Heart right ventricle (tissue), 16 donors: Measurements from ENCODE around the gene ZNF827. TPM values are rescaled to one million over a fixed set of nuclear protein-coding genes. Genes with fewer than 3 reads are reported as not detected.

Experiments
- ATAC-seq, 8 donors: fragments of 200-7000 bp; cut with Tn5 transposase; one replicate each; pipeline ENCODE4 v1.9.1; 2020; ENCODE audit warnings: mild to moderate bottlenecking in 8 of 8, moderate library complexity in 8 of 8, moderate number of reproducible peaks in 1 of 8
- DNase-seq, 2 donors: peaks; one replicate each; pipeline ENCODE4 v3.0.0-alpha.2; 2020
- H3K27ac ChIP-seq, 10 donors: fragments of 200-600 bp; sonication (generic) in 2 of 10; one replicate each; pipeline versions ENCODE4 v1.5.0 to v1.8.0; 2020 to 2022; ENCODE audit warnings: mild to moderate bottlenecking in 3 of 10
- H3K27me3 ChIP-seq, 7 donors: fragments of 200-600 bp; one replicate each; pipeline ENCODE4 v1.8.0; 2021 to 2022; ENCODE audit warnings: mild to moderate bottlenecking in 2 of 7
- H3K36me3 ChIP-seq, 9 donors: fragments of 200-600 bp; sonication (generic) in 1 of 9; one replicate each; pipeline versions ENCODE4 v1.5.0 to v1.8.0; 2020 to 2022; ENCODE audit warnings: mild to moderate bottlenecking in 2 of 9
- H3K4me1 ChIP-seq, 9 donors: fragments of 200-600 bp; sonication (generic) in 1 of 9; one replicate each; pipeline versions ENCODE4 v1.5.0 to v1.8.0; 2020 to 2022; ENCODE audit warnings: mild to moderate bottlenecking in 4 of 9
- H3K4me3 ChIP-seq, 10 donors: fragments of 200-600 bp; sonication (generic) in 2 of 10; one replicate each; pipeline versions ENCODE4 v1.5.0 to v1.8.0; 2020 to 2022; ENCODE audit warnings: mild to moderate bottlenecking in 7 of 10, moderate library complexity in 2 of 10
- H3K9me3 ChIP-seq, 11 donors: fragments of 200-600 bp in 10 of 11; sonication (generic) in 2 of 11; one replicate each; pipeline versions ENCODE4 v1.5.0 to v1.8.0; 2013 to 2022; ENCODE audit warnings: mild to moderate bottlenecking in 2 of 11, control low read depth in 1 of 11, moderate library complexity in 1 of 11
- WGBS, 2 donors: extraction: QIAGEN DNeasy Blood & Tissue Kit; methylation state at CpG; one replicate each; pipeline ENCODE4 v1.1.7; 2013; ENCODE audit warnings: inconsistent platforms in 1 of 2; 5-methylcytosine and 5-hydroxymethylcytosine counted together
- intact Hi-C, 10 donors: fragments of 100-400 bp; cut with DNase I; formaldehyde crosslinking; loops; one replicate each; pipeline versions ENCODE4 v1.11.1 to v1.14.2; 2022
- polyA plus RNA-seq, 2 donors: library from polyadenylated mRNA; stranded (reverse); fragments of 200-250 nt; gene quantifications; one replicate each; pipeline ENCODE4 v1.2.3, GENCODE V29; 2013
- total RNA-seq, 10 donors: library from RNA; stranded (reverse); fragmentation: NEBNext Ultra II Directional in 3 of 10; extraction: Animal tissue kit (Norgen Biotek cat#: 25700) in 3 of 10; gene quantifications; one replicate each; pipeline versions ENCODE4 v1.2.1 to v1.2.4, GENCODE V29; 2021 to 2023
- TF ChIP-seq, protein P1 (sequence below), 9 donors: fragments of 200-600 bp; sonication (generic) in 2 of 9; IDR thresholded peaks; one replicate each; pipeline versions ENCODE4 v1.5.0 to v1.8.0; 2021 to 2022; ENCODE audit warnings: antibody characterized with exemption in 9 of 9, mild to moderate bottlenecking in 5 of 9, moderate library complexity in 1 of 9
- donor health status: Arrhythmogenic right ventricular cardiomyopathy.
- donor health status: ischemic (EF 13 %, LVEDD 7.1; RV severe dilation, severe dysfunction).
- donor health status: healthy with polysubstance abuse.
- donor health status: DM: no; HTN: yes; CAD: no.
- donor health status: DM: no; HTN: no; CAD: no.
- donor health status: ischemic (EF 25% LVEDD 6.9; RV normal size, moderate dysfunction).
- donor health status: ischemic (EF 25% LVEDD 5.7; RV mildly dilated, moderate dysfunction).
- donor health status: healthy.
- donor health status: DM: yes; HTN: yes; CAD: no.
- donor health status: Ischemic cardiomyopathy.
- donor health status: ischemic (EF 35%, LVEDD 5.7; RV mildly dilated, moderate dysfunction).
- donor health status: nonischemic (EF 11% LVEDD 7.7; RV severe dilation, severe dysfunction).
- donor health status: DM: yes; HTN: yes; CAD: no.
- donor health status: PGD.
- donor health status: ischemic (EF 29% LVEDD 5.4; RV normal size, mild dysfunction).
- donor health status: nonischemic (EF 23%, LVEDD 6.1; RV moderate dilation, normal function).

Gene ZNF827
- total and polyA plus RNA-seq, 12 donors: 3.8 to 33.9 (median 19.3) TPM

DNA sequence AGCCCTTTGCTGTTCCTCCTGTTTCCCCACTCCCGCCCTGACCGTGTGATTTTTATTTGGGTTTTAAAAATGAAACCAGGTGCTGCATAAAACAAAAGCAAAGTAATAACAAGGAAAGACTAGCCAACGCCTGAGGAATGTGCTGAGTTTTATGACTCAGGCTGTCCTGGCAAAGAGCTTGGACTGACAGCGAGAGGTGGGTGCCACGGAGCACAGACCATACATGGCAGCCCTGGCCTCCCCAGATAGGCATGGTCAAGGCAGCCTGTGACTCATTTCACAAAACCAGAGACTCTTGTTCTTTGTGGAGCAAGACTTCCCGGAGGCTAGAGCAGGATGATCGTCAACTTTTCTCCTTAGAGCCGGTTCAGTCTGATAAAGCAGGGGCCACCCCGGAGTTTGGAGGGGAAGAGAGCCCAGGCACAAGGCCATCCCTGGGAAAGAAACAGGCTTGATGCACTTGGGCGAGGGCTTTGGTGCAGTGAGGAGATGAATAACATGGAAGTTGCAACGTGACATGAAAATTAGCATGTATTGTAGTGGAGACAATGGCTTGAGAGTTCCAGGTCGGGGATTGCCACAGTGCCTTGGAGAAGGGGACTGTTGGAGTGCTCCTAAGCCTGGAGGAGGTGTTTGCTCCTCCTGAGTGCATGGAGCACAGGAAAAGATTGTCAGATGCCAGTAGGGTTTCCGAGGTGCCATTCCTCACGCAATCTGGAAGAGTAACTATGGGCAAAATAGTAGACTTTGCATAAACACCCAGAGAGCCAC is 203.9 kb downstream of the ZNF827 start:
- DNase-seq (peak in 1 of 2 donors; percentile 58), ATAC-seq (peak in 7 of 8 donors; percentile 9 to 71 (median 55))
- H3K27me3 ChIP-seq: no peaks in the 10 kb centered on the region
- H3K4me3 ChIP-seq: no peak overlapping the region
- peaks cover 12 to 64% (median 42%) of the 10 kb centered on the region in 9 donors for H3K4me1 ChIP-seq
- TF ChIP-seq, protein P1, sequence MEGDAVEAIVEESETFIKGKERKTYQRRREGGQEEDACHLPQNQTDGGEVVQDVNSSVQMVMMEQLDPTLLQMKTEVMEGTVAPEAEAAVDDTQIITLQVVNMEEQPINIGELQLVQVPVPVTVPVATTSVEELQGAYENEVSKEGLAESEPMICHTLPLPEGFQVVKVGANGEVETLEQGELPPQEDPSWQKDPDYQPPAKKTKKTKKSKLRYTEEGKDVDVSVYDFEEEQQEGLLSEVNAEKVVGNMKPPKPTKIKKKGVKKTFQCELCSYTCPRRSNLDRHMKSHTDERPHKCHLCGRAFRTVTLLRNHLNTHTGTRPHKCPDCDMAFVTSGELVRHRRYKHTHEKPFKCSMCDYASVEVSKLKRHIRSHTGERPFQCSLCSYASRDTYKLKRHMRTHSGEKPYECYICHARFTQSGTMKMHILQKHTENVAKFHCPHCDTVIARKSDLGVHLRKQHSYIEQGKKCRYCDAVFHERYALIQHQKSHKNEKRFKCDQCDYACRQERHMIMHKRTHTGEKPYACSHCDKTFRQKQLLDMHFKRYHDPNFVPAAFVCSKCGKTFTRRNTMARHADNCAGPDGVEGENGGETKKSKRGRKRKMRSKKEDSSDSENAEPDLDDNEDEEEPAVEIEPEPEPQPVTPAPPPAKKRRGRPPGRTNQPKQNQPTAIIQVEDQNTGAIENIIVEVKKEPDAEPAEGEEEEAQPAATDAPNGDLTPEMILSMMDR (IDR thresholded peaks at IDR 0.05): no peak
- intact Hi-C loops: loop anchor here in 7 of 10 donors (2.0 to 10.0 kb wide), 12 partner anchors 60 to 440 kb away; partner anchors contain the start of genes ZNF827 (in 6 of the 7), LSM6 (in 2 of the 7) and MMAA (in 1 of the 7)
- peak overlapping the region; percentile 11 to 100 (median 98) for H3K27ac ChIP-seq
- 49 to 50% methylated on average over 14 of the region's 14 CpGs for WGBS, 2 donors
- H3K36me3 ChIP-seq: no peaks in the 10 kb centered on the region
- H3K9me3 ChIP-seq: no peaks in the 10 kb centered on the region

DNA sequence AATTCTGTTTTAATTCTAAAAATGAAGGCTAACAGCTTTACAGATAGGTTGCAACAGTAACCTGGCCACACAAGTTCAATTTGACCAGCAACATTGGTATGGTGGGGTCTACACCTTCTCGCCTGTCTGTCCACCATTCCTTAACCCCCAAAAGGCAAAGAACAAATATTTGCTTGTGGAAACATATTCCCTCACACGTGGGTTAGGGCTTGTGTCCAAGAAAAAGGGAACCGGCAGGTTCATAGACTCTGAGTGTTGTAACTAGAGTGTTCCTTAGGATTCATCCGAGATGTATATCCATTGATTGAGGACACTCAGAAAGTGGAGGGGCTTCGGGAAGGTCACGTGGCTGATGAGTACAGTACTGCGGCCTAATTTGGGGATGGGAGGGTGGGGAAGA is 204.6 kb downstream of the ZNF827 start:
- intact Hi-C loops: loop anchor here in 7 of 10 donors (2.0 to 10.0 kb wide), 11 partner anchors 59 to 441 kb away; partner anchors contain the start of genes ZNF827 (in 5 of the 7), LSM6 (in 2 of the 7) and MMAA (in 1 of the 7)

DNA sequence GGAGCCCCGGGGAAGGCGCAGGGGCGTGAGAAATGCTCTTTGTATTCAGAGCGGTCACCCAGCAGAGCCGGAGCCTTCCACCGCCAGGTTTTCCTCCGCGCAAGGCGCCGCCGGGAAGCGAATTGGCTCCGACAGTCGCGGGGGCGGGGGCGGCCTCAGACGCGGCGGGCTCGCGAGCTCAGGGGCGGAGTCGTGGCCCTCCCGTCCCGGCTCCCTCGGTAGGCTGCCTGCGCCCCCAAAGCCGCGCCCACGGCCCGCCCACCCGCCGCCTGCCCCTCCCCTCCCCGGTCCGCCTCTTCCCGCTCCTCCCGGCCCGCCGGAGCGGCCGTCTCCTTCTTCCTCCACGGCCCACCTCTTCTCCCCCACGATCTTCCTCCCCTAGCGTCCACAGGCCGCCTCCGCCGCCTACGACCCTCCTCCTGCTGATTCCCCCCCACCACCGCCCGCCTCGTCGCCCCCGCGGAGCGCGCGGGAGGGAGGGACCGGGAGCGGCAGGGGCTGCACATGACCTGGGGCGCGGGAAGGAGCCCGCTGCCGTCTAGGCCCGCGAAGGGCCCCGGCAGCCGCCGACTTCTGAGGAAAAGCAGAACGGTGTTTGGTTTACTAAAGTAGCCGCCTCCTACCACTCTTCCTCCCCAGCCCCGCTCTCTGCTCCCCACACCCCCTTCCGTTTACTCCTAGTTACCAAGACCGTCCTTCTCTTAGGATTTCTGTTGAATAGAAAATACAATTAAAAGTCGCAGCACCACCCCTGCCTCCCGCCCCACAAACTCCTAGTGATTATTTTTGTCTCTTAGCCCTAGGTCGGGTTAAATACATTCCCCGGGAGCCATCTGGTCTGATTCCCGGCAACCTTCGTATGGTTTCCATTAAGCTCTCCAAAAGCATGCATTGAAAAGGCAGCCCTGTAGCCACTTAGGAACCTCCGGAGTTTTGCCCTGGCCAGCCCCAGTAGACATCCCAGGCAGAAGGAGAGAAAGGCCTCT is 205.4 kb downstream of the ZNF827 start:
- Histone ChIP-seq H3K4me1 (peaks cover 12 to 64% (median 42%) of the 10 kb centered on the region in 9 donors), H3K36me3 (no peaks in the 10 kb centered on the region), H3K9me3 (no peaks in the 10 kb centered on the region), H3K27me3 (no peaks in the 10 kb centered on the region), H3K27ac (peak overlapping the region; percentile 93 to 100 (median 98)), H3K4me3 (peak overlapping the region; percentile 11 to 78 (median 66))
- intact Hi-C loops: loop anchor here in 7 of 10 donors (2.0 to 10.0 kb wide), 12 partner anchors 52 to 442 kb away; partner anchors contain the start of genes ZNF827 (in 5 of the 7), MMAA (in 4 of the 7), LSM6 (in 2 of the 7) and C4orf51 (in 1 of the 7)
- WGBS, 2 donors: 1% methylated on average over 51 to 81 of the region's 81 CpGs
- ATAC-seq (peak; percentile 92 to 97 (median 95)), DNase-seq (peak; percentile 96 to 97)
- TF ChIP-seq, protein P1 (IDR thresholded peaks at IDR 0.05): peak in 1 of 9 donors; percentile 23

More for the DNA sequence above, 204.6 kb downstream of the ZNF827 start:
- DNase-seq: no peak
- H3K27me3 ChIP-seq: no peaks in the 10 kb centered on the region
- peak overlapping the region; percentile 93 to 100 (median 98) for H3K27ac ChIP-seq
- no peaks in the 10 kb centered on the region for H3K36me3 ChIP-seq
- no peaks in the 10 kb centered on the region for H3K9me3 ChIP-seq
- H3K4me1 ChIP-seq: peaks cover 12 to 64% (median 42%) of the 10 kb centered on the region in 9 donors
- no peak for ATAC-seq
- TF ChIP-seq, protein P1 (IDR thresholded peaks at IDR 0.05): no peak
- H3K4me3 ChIP-seq: peak overlapping the region in 3 of 10 donors; percentile 61 to 70 (median 68)
- 80 to 81% methylated on average over 7 of the region's 7 CpGs for WGBS, 2 donors
